ENCODE results near the gene GLRX2.
A peak's percentile ranks its signal among the peaks of the same experiment; 100 is the strongest.
"Not testable (repeated sequence)": the region's sequence is repeated elsewhere in the genome, so short reads cannot be mapped to it uniquely, and the experiment has no call there.

Gene GLRX2, protein sequence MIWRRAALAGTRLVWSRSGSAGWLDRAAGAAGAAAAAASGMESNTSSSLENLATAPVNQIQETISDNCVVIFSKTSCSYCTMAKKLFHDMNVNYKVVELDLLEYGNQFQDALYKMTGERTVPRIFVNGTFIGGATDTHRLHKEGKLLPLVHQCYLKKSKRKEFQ

DNA sequence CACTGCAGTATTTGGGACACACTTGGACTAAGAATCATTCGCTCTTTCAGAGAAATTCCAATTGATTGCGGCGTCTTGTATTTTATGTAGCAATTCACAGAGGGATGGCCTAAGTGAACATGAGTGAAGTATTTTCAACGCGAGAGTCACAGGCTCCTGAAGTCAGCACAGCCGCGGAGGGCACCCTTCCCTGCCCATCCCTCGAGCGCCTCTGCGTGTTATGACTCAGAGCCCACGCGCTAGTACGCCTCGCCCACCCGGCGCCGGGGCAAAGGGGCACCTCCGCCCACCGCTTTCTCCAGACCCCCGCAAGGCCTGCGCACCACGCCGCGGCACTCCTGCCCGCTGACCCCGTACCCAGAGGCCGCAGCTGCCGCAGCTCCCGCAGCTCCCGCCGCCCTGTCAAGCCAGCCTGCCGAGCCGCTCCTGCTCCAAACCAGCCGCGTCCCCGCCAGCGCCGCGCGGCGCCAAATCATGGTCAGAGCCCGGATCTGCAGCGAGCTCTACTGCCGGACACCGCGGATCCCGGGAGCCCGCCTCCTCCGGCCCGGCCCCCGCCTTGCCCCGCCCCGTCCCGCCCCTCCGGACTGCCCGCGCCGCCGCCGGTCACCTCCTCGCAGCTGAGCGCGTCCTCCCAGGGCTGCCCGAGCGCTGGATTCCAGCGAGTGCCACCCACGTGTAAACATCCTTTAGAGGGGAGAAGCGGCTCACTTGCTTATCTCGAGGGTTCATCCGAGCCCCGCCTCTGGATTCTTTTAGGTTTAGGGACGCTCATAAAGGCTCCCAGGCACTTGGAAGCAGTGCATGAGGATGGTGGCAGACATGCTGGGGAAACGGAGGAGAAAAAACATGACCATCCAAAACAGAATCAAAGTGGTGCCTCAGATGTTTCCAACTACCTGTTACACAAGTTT lies at the start of gene GLRX2:
Gene GLRX2 (minus strand): TSS at position 508 of the 914 bp plus-strand sequence. CDS start 32 bp downstream, at position 476.
- peak; percentile 94 for DNase-seq (ENCODE audit: low spot score)

DNA sequence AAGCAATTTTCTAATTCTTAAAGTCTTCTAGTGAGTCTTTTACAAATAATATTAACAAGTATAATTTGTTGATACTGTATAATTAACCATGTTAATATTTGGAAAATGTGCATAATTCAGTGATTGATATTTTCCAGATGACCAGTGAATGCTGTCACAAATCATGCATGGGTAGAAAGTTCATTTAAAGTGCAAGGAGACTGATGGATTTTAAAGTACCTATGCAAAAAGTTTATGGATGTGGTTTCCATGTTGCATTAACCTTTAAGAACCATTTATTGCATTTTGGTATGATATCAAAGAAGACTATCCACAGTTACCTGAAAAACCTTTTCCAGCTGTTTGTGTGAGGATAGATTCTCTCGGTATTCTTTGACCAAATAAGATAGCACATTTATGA lies 39.8 kb upstream of the GLRX2 start:
- DNase-seq (ENCODE audit: low spot score): no peak

DNA sequence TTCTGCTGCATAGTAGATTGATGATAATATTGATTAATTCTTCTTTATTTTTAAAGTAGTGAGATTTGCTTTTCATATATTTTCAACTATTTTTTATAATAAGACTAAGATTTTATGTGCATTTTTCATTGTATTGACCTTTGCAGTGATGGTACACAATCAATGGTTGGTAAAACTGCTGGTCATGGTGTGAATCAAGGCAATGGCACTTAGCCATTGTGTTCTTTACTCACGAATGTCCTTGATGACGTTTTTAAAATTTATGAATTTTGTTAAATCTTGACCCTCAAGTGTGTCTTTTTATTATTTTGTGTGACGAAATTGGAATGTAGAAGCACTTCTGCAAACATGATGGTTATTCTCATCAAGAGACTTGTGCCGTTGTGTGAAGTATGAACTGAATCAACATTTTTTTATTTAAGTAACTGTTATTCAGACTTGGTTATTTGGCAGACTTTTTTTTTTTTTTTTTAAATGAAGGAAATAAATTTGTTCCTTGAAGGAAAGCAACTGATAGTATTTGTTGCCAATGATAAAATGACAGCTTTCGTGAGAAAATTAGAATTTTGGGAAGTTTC lies 39.2 kb upstream of the GLRX2 start:
- DNase-seq (ENCODE audit: low spot score): no peak

DNA sequence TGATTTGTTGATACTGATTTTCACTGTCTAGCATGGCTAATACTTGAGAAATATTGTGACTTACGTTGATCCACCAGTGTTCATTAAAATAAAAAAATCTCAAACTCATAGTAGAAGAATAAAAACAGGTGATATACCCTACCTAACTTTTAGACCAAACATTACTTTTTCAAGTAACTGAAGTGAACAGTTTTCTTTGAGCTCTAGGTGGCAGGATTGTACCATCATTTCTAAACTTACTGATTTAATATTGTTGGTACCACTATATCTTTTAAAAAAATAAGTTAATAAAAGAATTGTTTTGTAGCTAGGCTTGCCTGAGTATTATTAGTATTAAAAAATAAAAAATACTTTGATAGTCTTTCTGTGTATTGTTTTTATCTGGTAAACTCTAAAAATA lies 38.1 kb upstream of the GLRX2 start:
- no peak for DNase-seq (ENCODE audit: low spot score)

DNA sequence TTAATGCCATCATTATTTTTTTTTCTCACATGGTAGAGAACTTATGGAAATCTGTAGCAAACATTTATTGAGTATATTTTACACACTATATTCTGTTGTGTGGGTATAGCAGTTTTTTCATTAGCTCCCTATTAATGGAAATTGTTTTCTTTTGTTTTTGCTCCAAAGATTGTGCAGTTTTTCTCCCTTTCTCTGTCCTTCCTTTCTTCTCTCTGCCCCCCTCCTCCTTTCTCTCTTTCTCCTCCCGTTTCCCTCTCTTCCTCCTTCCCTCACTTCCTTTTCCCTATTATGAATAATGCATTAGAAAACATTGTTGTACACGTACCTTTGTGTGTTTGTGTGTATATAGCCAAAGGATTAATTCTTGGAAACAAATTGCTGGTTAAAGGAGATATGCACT lies 37.2 kb upstream of the GLRX2 start:
- DNase-seq (ENCODE audit: low spot score): no peak

DNA sequence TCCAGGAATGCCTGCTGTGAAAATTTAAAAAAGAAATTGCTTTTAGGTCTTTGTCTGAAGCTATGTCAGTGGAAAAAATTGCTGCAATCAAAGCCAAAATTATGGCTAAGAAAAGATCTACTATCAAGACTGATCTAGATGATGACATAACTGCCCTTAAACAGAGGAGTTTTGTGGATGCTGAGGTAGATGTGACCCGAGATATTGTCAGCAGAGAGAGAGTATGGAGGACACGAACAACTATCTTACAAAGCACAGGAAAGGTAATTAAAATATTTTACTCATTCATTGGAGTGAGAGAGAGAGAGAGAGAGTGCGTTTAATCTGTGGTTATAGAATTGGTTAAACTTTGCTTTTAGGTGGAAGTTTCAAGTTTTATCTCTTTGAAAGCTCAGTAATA lies 36.6 kb upstream of the GLRX2 start:
- no peak for DNase-seq (ENCODE audit: low spot score)

DNA sequence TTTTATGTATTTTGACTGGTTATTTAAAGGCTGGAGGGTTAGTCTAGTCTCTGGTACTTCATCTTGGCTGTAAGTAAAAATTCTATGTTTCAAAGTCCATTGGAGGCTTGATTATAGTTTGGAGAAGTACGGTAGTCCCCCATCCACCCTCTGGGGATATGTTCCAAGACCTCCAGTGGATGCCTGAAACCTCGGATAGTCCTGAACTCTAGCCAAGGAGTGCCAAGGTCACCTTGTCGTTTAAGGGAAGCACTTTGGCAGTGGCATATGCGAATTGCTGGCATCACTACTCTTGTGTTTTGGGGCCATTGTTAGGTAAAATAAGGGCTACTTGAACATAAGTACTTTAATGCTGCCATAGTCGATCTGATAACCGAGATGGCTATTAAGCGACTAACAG lies 35.0 kb upstream of the GLRX2 start:
- no peak for DNase-seq (ENCODE audit: low spot score)

DNA sequence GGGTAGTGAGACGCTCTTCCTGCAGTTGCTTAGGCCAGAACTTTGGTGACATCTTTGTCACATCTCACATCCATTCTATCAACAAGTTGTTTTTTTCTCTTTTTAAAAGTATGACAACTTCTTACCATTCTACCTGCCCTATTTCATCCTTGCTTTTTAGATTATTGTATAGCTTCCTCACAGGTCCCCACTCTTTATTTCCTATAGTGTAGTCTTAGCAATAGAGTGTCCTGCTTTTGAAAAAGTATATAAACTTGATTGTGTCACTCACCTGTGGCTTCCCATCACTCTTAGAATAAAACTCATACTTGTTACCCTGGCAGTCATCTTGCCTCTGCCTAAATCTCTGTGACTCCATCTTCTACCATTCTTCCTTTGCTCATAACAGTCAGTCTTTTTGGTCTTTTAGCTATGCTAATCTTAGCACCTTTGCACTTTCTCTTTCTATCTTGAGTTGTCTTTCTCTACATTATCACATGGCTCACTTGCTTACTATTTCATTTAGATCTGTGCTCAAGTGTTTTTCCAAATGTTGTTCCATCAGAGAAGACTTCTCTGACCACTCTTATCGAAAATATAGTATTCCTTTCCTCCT lies 26.1 kb upstream of the GLRX2 start:
- DNase-seq (ENCODE audit: low spot score): no peak

DNA sequence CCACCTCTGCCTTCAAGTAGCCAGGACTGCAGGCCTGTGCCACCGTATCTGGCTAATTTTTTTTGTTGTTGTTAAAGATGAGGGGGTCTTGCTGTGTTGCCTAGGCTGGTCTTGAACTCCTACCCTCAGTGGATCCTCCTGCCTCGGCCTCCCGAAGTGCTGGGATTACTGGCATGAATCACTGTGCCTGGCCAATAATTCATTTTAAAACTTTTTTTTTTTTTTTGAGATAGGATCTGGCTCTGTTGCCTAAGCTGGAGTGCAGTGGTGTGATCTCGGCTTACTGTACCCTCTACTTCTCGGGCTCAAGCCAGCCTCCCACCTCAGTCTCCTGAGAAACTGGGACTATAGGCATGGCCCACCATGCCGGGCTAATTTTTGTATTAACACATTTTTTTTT lies 20.2 kb upstream of the GLRX2 start:
- no peak for DNase-seq (ENCODE audit: low spot score)

DNA sequence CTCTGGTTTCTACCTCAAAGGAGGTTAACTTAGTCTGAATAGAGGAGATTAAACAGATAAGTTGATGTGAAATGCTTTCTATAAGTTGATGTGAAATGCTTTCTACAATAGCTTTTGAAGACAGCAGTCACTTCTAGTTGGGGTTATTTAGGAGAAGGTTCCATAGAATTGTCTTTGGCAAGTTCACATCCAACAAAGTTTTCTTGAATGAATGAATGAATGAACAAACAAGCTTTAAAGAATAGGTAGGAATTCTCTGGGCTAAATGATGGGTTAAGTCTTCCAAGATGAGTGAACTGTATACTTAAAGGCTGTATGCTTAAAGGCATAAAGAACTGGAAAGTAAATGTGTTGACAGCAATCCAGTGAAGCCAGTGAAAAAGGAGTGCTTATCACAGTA lies 18.5 kb upstream of the GLRX2 start:
- DNase-seq (ENCODE audit: low spot score): no peak

DNA sequence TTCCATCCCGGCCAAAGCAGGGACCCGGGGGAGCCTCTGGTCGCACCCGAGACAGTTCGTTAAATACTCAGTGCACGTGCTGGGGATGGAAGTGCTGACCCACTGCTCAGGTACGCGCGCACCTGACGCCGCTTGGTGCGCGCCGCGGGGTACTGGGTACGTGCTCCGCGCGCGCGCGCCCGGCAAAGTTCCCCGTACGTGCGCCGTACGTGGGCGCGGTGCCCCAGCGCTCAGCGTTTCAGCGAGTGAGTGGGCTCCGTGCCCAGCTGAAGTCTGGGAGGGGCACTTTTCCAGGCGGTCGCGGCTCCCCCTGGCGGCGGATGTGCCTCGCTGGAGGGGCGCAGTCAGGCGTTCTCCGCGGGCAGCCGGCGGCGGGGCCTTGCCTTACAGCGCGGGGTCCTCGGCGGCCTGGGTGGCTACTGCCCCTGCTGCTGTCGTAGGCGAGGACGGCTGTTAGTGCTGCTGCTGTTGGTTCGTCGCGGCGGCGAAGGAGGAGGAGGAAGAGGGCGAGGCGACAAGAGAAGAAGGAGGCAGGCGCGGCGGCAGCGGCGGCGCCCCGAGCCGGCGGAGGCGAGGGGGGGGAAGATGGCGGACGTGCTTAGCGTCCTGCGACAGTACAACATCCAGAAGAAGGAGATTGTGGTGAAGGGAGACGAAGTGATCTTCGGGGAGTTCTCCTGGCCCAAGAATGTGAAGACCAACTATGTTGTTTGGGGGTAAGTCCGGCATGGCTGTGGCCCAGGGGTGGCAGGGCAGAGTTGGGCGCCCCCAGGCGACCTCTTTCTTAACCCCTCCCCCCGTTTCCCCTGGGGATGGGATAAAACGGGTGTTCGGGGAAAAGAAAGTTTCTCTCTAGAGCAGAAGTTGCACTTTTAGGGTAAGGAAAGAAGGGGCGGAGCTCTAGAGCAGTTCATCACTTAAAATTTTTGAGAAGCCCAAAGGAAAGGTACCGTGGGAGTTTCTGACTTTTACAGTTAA lies 16.7 kb upstream of the GLRX2 start, which contains the start of gene CDC73:
Gene CDC73 (plus strand): TSS at position 416 of the 978 bp plus-strand sequence. CDS start 170 bp downstream, at position 586.
- peak; percentile 97 for DNase-seq (ENCODE audit: low spot score)

DNA sequence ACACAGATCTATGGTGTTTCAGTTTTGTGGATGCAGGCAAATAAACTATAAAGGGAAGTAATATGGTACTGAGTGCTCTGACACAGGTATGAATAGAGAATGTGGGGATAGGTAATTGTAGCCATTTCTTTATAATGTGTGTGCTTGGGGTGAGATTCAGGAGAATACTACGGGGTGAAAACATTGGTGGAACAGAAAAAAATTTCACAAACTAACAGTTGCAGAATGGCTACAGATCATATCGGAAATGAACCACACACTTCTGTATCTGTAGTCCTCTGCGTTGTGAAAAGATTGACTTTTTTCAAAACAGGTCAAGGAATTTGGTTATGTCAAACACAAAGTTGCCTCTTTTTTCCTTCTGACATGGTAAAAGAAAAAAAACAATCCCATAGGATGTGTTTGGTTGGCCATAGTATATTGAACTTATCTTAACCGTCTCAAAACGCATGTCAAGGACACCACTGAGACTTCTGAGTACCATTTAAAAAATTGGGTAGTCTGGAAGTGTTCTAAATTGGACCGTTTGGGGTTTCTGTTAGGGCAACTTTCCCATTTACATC lies 15.5 kb upstream of the GLRX2 start:
- DNase-seq (ENCODE audit: low spot score): no peak

DNA sequence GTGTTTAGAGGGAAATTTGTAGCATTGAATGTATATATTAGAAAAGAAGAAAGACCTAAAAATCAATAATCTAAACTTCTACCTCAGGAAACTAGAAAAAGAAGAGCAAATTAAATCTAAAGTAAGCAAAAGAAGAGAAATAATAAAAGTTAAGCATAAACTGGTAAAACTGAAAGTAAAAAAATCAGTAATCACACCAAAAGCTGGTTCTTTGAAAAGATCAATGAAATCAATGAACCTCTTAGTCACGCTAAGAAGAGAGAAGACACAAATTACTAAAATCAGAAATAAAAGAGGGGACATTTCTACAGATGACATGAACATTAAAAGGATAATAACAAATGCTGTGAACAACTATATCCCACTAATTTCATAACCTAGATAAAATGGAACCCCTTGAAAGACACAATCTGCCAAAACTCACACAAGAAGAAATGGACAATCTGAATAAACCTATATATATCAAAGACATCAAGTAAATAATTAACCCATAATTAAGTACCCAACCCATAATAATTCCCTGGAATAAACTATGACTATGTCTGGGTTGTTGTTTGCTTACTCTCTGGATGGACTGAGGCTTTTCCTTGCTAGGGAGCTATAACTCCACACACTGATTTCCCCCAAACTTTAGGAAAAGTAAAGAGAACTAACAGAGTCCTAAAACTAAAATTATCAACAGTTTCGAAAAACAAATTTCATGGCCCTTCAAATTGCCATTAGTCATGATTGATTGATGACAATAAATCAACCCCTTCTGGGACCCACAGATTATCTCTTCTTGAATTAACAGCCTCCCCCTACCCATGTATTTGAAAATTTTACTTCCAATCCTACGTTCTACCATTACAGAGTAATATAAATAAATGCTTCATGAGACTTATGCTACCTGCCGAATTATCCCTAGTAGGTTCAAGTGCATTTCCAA lies 13.9 kb upstream of the GLRX2 start:
- DNase-seq (ENCODE audit: low spot score): no peak

DNA sequence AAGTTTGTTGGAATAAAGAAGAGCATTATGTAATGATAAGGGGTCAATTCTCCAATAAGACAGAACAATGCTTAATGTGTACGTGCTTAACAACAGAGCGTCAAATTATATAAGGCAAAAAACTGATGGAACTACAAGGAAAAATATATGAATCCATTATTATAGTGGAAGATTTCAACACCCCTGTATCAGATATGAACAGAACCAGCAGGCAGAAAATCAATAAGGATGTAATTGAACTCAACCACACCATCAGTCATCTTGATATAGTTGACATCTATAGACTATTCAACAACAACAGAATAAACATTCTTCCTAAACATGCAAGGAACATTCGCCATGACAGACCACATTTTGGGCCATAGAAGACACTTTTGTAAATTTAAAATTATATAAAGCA lies 13.0 kb upstream of the GLRX2 start:
- DNase-seq (ENCODE audit: low spot score): no peak

DNA sequence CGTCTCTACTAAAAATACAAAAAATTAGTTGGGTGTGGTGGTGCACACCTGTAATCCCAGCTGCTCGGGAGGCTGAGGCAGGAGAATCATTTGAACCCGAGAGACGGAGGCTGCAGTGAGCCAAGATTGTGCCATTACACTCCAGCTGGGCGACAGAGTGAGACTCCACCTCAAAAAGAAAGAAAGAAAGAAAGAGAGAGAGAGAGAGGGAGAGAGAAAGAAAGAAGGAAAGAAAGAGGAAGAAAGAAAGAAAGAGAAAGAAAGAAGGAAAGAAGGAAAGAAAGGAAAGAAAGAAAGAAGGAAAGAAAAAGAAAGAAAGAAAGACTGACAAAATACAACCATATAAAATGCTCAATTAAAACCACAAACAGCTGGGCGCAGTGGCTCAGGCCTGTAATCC lies 12.0 kb upstream of the GLRX2 start:
- DNase-seq (ENCODE audit: low spot score): not testable (repeated sequence)

DNA sequence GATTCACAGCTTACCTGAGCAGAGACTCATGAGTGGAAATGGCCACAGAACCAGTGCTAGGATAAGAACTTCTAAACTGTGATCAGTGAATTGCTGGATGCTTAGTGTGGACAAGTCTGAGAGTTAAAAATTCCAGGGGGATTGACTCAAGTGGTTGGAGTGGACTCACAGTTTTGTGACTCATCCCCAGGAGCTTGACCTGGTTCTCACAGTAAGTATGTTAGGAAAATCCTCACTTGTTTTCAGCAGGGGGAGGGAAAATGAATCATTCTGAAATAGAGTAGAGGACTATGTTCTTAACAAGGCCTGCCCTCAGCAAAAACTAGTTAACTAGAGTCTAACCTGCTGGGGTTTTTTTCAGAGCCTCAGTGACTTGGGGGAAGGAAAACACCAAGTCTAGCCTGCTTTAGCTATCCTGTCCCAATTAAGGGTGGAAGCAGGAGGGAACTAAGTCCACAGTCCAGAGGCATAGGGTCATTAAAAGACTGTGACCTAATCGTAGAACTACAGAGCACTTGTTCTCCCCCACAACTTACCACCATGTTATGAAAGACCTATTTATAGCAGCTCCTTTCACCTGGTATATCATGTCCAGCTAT lies 10.5 kb upstream of the GLRX2 start:
- DNase-seq (ENCODE audit: low spot score): no peak

DNA sequence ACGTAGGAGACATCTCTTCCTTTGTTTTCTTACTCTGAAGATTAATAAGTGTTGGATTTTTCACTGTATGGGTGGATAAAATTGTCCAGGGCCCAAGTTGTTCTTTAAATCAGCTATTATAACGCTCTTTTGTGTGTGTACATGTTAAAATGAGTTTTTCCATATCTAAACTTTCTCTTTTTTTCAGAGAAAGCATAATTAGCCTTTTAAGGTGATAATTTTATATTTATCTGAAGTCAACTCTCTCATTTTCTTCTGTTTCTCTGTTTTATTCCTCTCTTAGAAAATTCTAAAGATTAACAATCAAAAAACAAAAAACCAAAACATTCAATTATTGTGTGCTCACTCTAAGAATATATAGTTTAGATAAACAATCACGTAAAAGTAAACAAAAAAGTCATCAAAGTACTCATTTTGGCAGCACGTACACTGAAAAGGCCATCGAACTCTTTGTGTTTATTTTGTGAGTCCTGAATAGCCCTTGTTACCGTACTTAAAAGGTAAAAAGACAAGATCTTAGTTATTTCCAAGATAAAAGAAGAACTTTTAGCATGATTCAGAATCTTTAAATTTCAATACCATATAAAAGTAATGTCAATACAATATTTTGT lies 9.4 kb upstream of the GLRX2 start:
- DNase-seq (ENCODE audit: low spot score): no peak

DNA sequence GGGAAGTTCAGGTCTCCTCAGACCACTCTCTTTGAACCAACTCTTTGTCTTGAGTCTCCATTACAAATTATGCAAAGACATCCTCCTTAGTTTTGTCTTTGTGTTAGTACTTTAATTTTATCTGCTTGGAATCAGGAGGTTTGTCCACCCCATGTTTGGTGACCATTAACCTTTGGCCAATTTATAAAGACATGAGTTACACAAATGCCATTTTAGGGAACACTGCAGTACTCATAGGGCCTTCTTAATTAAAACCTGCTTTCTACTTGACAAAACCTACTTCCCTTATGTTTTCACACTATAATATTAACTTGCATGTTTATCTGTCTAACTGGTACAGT lies 8.7 kb upstream of the GLRX2 start:
- DNase-seq (ENCODE audit: low spot score): no peak

DNA sequence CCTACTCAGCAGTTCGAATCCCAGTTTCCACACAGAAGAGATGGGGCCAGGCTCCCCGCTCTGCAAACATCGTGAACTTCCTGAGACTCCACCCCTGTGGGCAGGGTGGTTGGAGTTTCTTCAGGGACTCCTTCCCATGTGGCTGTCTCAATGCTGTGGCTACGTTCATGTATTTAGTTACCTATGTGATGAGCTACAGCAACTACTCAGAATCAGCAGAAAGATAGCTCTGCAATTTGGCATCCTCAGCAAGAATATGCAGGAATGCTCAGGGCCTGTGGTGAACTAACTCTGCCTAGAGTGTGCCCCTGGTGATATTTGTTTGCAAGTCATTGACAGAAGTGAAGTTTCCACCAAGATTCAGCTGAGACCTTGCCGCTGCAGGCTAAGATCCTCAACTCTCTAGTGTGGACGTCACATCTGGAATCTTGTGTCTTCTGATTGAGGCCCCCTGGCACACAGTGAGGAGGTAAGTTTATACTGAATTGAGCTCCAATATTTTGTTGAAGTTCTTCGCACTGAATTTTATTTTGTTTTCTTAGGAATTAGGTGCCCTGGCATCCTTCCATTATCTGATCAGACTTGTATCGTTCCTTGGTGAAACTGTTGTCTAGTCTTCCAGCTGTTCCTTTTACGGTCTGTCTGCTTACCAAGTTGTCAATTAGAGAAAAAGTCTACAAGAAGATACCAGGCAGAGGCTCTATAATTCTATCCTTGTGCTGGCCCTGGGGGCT lies 8.2 kb upstream of the GLRX2 start:
- DNase-seq (ENCODE audit: low spot score): no peak
